GM23338 (cell line): ENCODE data around the gene RXFP1. TPM values are rescaled to one million over a fixed set of nuclear protein-coding genes. Genes with fewer than 3 reads are reported as not detected.

Experiments used
- ATAC-seq: fragments of 200-7000 bp; cut with Tn5 transposase; 3 replicates; pipeline ENCODE4 v1.9.1; 2020
- DNase-seq: peaks from one replicate; pipeline ENCODE4 v3.0.0-alpha.2; 2015; ENCODE audit warnings: low spot score
- H2AFZ ChIP-seq: fragments of 200-600 bp; sonication (generic); 2 replicates; pipeline ENCODE4 v1.8.0; 2016; ENCODE audit warnings: antibody characterized with exemption, mild to moderate bottlenecking, moderate library complexity
- H3F3A ChIP-seq: fragments of 200-600 bp; sonication (generic); replicated peaks from 2 replicates; pipeline ENCODE4 v1.8.0; 2017; ENCODE audit warnings: antibody characterized with exemption, mixed run types, low read depth
- H3K27ac ChIP-seq: fragments of 200-600 bp; sonication (generic); 2 replicates; pipeline ENCODE4 v1.6.1; 2016; ENCODE audit warnings: low read depth
- H3K27me3 ChIP-seq: fragments of 200-600 bp; sonication (generic); 2 replicates; pipeline ENCODE4 v1.8.0; 2016; ENCODE audit warnings: mild to moderate bottlenecking, mixed run types, moderate library complexity; ENCODE audit not compliant: insufficient read depth
- H3K36me3 ChIP-seq: fragments of 200-600 bp; sonication (generic); 2 replicates; pipeline ENCODE4 v1.8.0; 2016; ENCODE audit warnings: mild to moderate bottlenecking; ENCODE audit not compliant: insufficient read depth
- H3K4me1 ChIP-seq: fragments of 200-600 bp; sonication (generic); 2 replicates; pipeline ENCODE4 v1.8.0; 2016; ENCODE audit warnings: mild to moderate bottlenecking, moderate library complexity; ENCODE audit not compliant: insufficient read depth
- H3K4me2 ChIP-seq: fragments of 200-600 bp; sonication (generic); 2 replicates; pipeline ENCODE4 v1.7.1; 2017; ENCODE audit warnings: mixed run types
- H3K4me3 ChIP-seq: fragments of 200-600 bp; sonication (generic); 2 replicates; pipeline ENCODE4 v1.6.1; 2016; ENCODE audit warnings: mixed run types
- H3K79me2 ChIP-seq: fragments of 200-600 bp; sonication (generic); replicated peaks from 2 replicates; pipeline ENCODE4 v1.8.0; 2017; ENCODE audit warnings: mild to moderate bottlenecking; ENCODE audit not compliant: insufficient read depth
- H3K9me2 ChIP-seq: fragments of 200-600 bp; sonication (generic); 2 replicates; pipeline ENCODE4 v1.8.0; 2017; ENCODE audit not compliant: insufficient read depth
- H4K20me1 ChIP-seq: fragments of 200-600 bp; sonication (generic); replicated peaks from 2 replicates; pipeline ENCODE4 v1.8.0; 2017; ENCODE audit warnings: mild to moderate bottlenecking; ENCODE audit not compliant: insufficient read depth
- H3K27ac Mint-ChIP-seq: 2 replicates; pipeline ENCODE4 v1.8.0; 2020; ENCODE audit warnings: inconsistent platforms, mild to moderate bottlenecking, moderate library complexity, mixed read lengths
- H3K27me3 Mint-ChIP-seq: 3 replicates; pipeline ENCODE4 v1.8.0; 2022; ENCODE audit warnings: low read depth, mild to moderate bottlenecking, moderate library complexity, mixed read lengths, inconsistent platforms; ENCODE audit not compliant: insufficient read depth, poor library complexity
- H3K36me3 Mint-ChIP-seq: 3 replicates; pipeline ENCODE4 v1.8.0; 2021; ENCODE audit warnings: low read depth, mild to moderate bottlenecking, inconsistent platforms, moderate library complexity, mixed read lengths
- H3K4me1 Mint-ChIP-seq: 3 replicates; pipeline ENCODE4 v1.8.0; 2020; ENCODE audit warnings: mild to moderate bottlenecking, inconsistent platforms, mixed read lengths
- H3K4me3 Mint-ChIP-seq: 3 replicates; pipeline ENCODE4 v1.8.0; 2021; ENCODE audit warnings: moderate library complexity, mild to moderate bottlenecking, inconsistent platforms, mixed read lengths
- H3K9me3 Mint-ChIP-seq: 3 replicates; pipeline ENCODE4 v1.8.0; 2020; ENCODE audit warnings: moderate library complexity, mild to moderate bottlenecking, inconsistent platforms, mixed read lengths
- EZH2phosphoT487 ChIP-seq: fragments of 200-600 bp; sonication (generic); IDR thresholded peaks from one replicate; pipeline ENCODE4 v1.8.1; 2018; ENCODE audit warnings: antibody characterized with exemption; ENCODE audit not compliant: unreplicated experiment
- NANOG ChIP-seq: IDR thresholded peaks from 2 replicates; pipeline ENCODE4 v1.6.1; 2016; ENCODE audit warnings: antibody characterized with exemption, borderline replicate concordance
- ZNF114 ChIP-seq: fragments of 250-450 bp; sonication (Bioruptor Pico); IDR thresholded peaks from 2 replicates; pipeline ENCODE4 v1.5.0; 2020; ENCODE audit warnings: mild to moderate bottlenecking, moderate library complexity
- ZNF331 ChIP-seq: fragments of 250-450 bp; sonication (Bioruptor Pico); IDR thresholded peaks from 2 replicates; pipeline ENCODE4 v1.5.0; 2020; ENCODE audit warnings: low read depth, mild to moderate bottlenecking, moderate library complexity
- ZNF462 ChIP-seq: fragments of 250-450 bp; sonication (Bioruptor Pico); IDR thresholded peaks from 2 replicates; pipeline ENCODE4 v1.5.0; 2020; ENCODE audit warnings: mild to moderate bottlenecking, moderate library complexity
- polyA plus RNA-seq: library from polyadenylated mRNA; unstranded; fragments of >200 nt; fragmentation: Nextera tagmentation; extraction: Ambion mirVana; gene quantifications from 2 replicates; pipeline ENCODE4 v1.2.1, GENCODE V29; 2016
- total RNA-seq: library from RNA; depleted of rRNA; stranded (reverse); fragments of >200 nt; shearing (Covaris generic); gene quantifications from 2 replicates; pipeline ENCODE4 v1.2.3, GENCODE V29; 2014

RXFP1 gene
- total and polyA plus RNA-seq, 2 experiments from 2014 or later, result 0.63 TPM; not detected in 1

GRCh38 chr4:158636619-158637018 is 114.9 kb downstream of the RXFP1 start (continued):
- TF ChIP-seq ZNF462 (CRISPR knock-in tag), result no peak

GRCh38 chr4:158644356-158644755 is 122.7 kb downstream of the RXFP1 start:
- no peak overlapping the region for H2AFZ ChIP-seq
- no peak for TF ChIP-seq ZNF114 (CRISPR knock-in tag)
- TF ChIP-seq EZH2phosphoT487, result no peak
- no peak for TF ChIP-seq NANOG

DNA sequence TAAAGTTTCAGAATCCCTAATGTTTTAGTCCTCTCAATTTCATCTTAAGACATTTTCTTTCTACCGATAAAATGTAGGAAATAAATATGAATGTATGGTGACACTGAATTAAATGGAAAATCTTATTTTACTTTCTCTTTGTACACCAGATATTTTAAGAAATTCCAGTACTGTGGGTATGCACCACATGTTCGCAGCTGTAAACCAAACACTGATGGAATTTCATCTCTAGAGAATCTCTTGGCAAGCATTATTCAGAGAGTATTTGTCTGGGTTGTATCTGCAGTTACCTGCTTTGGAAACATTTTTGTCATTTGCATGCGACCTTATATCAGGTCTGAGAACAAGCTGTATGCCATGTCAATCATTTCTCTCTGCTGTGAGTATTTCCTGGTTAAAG is 123.1 kb downstream of the RXFP1 start:
- H3K27ac ChIP-seq, result no peak overlapping the region
- no peaks in the 10 kb centered on the region for H3K27me3 ChIP-seq
- no peak overlapping the region for H2AFZ ChIP-seq
- no peak overlapping the region for H3K4me3 Mint-ChIP-seq
- H3F3A ChIP-seq, result no peaks in the 10 kb centered on the region
- no peak overlapping the region for H3K4me3 ChIP-seq
- no peaks in the 10 kb centered on the region for H3K4me1 ChIP-seq
- H3K79me2 ChIP-seq, result no peaks in the 10 kb centered on the region
- H3K36me3 Mint-ChIP-seq, result peaks cover 3% of the 10 kb centered on the region; the same call in 1 of the 3 replicates
- 0 out of 2 replicates have a peak, but pooled peaks cover 5% of the 10 kb centered on the region for H3K9me2 ChIP-seq
- no peak overlapping the region for H3K4me2 ChIP-seq
- H3K9me3 Mint-ChIP-seq, result peaks cover 3% of the 10 kb centered on the region; the same call in 2 of the 3 replicates
- H3K27ac Mint-ChIP-seq, result no peak overlapping the region
- no peaks in the 10 kb centered on the region for H3K27me3 Mint-ChIP-seq
- H4K20me1 ChIP-seq, result no peaks in the 10 kb centered on the region
- no peaks in the 10 kb centered on the region for H3K36me3 ChIP-seq
- no peak for ATAC-seq
- no peak for DNase-seq
- H3K4me1 Mint-ChIP-seq, result no peaks in the 10 kb centered on the region
- TF ChIP-seq ZNF331 (CRISPR knock-in tag), result no peak
- TF ChIP-seq NANOG, result no peak

More at GRCh38 chr4:158644356-158644755, 122.7 kb downstream of the RXFP1 start:
- Histone ChIP-seq H4K20me1 (no peaks in the 10 kb centered on the region), H3K36me3 (no peaks in the 10 kb centered on the region), H3K27me3 (no peaks in the 10 kb centered on the region), H3K9me2 (0 out of 2 replicates have a peak, but pooled peaks cover 8% of the 10 kb centered on the region), H3F3A (no peaks in the 10 kb centered on the region), H3K27ac (no peak overlapping the region), H3K4me1 (no peaks in the 10 kb centered on the region), H3K4me2 (no peak overlapping the region), H3K4me3 (no peak overlapping the region), H3K79me2 (no peaks in the 10 kb centered on the region)
- no peak overlapping the region for H3K27ac Mint-ChIP-seq
- peaks cover 3% of the 10 kb centered on the region; the same call in 1 of the 3 replicates for H3K36me3 Mint-ChIP-seq
- DNase-seq, result no peak
- ATAC-seq, result no peak
- H3K4me1 Mint-ChIP-seq, result no peaks in the 10 kb centered on the region
- H3K4me3 Mint-ChIP-seq, result no peak overlapping the region
- peaks cover 1% of the 10 kb centered on the region for H3K27me3 Mint-ChIP-seq
- H3K9me3 Mint-ChIP-seq, result peaks cover 3% of the 10 kb centered on the region; the same call in 2 of the 3 replicates
